H1 (cell line): ENCODE data around the gene PREX1. TPM values are rescaled to one million over a fixed set of nuclear protein-coding genes. Genes with fewer than 3 reads are reported as not detected.

ENCODE experiments used
- CTCF ChIA-PET: fragments of 300-600 bp; sonication (Branson Sonifier 250); formaldehyde crosslinking; loops from one replicate; lab custom pipeline; 2021; ENCODE audit not compliant: partially characterized antibody; lab: Charles Lee
- POLR2A ChIA-PET: fragments of 300-600 bp; sonication (Branson Sonifier 250); formaldehyde crosslinking; loops from one replicate; lab custom pipeline; 2021; ENCODE audit warnings: inconsistent platforms; ENCODE audit not compliant: partially characterized antibody; lab: Charles Lee
- DNase-seq, 2 experiments: peaks; one replicate each; pipeline versions ENCODE4 v3.0.0 to v3.0.0-alpha.2; 2010 to 2022; ENCODE audit warnings: low spot score in 2 of 2, low read depth in 1 of 2, mixed read lengths in 1 of 2
- FAIRE-seq: peaks from 2 replicates; lab custom pipeline; 2011; peaks lifted over from hg19 to GRCh38; lab: Jason Lieb, UNC
- H2AFZ ChIP-seq: 2 replicates; pipeline ENCODE4 v1.8.1; 2012; ENCODE audit warnings: low read length, inconsistent platforms
- H2AK5ac ChIP-seq: 2 replicates; pipeline ENCODE4 v1.6.1; 2013; ENCODE audit warnings: low read depth, low read length
- H2BK120ac ChIP-seq: replicated peaks from 2 replicates; pipeline ENCODE3; 2013; ENCODE audit warnings: low read depth, low read length, inconsistent platforms
- H2BK12ac ChIP-seq: 2 replicates; pipeline ENCODE4 v1.6.1; 2013; ENCODE audit warnings: low read depth, low read length
- H2BK15ac ChIP-seq: 2 replicates; pipeline ENCODE4 v1.6.1; 2013; ENCODE audit warnings: low read length
- H2BK20ac ChIP-seq: 2 replicates; pipeline ENCODE4 v1.6.1; 2013; ENCODE audit warnings: low read length
- H2BK5ac ChIP-seq: 2 replicates; pipeline ENCODE4 v1.6.1; 2013; ENCODE audit warnings: low read depth, low read length
- H3K14ac ChIP-seq: 2 replicates; pipeline ENCODE4 v1.6.1; 2013; ENCODE audit warnings: inconsistent platforms; ENCODE audit not compliant: insufficient read length
- H3K18ac ChIP-seq: 2 replicates; pipeline ENCODE4 v1.6.1; 2013; ENCODE audit warnings: low read length; ENCODE audit errors: extremely low read depth
- H3K23ac ChIP-seq: 2 replicates; pipeline ENCODE4 v1.6.1; 2013; ENCODE audit warnings: inconsistent platforms; ENCODE audit not compliant: insufficient read length
- H3K23me2 ChIP-seq: 2 replicates; pipeline ENCODE4 v1.6.1; 2013; ENCODE audit warnings: low read depth, low read length
- H3K27ac ChIP-seq: 2 replicates; pipeline ENCODE4 v1.6.1; 2011; ENCODE audit warnings: low read depth, low read length, inconsistent platforms
- H3K27me3 ChIP-seq, 4 experiments: replicated peaks in 1 of 4; 1 replicate in 1 of 4; 2 replicates in 3 of 4; pipeline versions ENCODE4 v1.6.1 to v1.8.1; 2011 to 2013; ENCODE audit warnings: low read length in 3 of 4, mild to moderate bottlenecking in 3 of 4, inconsistent platforms in 2 of 4, mixed read lengths in 2 of 4, moderate library complexity in 1 of 4; ENCODE audit not compliant: control insufficient read depth in 3 of 4, insufficient read depth in 3 of 4; ENCODE audit errors: extremely low read depth in 1 of 4
- H3K36me3 ChIP-seq, 4 experiments: 2 replicates each; pipeline versions ENCODE4 v1.6.1 to v1.8.1; 2011 to 2013; ENCODE audit warnings: mild to moderate bottlenecking in 4 of 4, low read length in 3 of 4, moderate library complexity in 2 of 4, control low read depth in 1 of 4, inconsistent platforms in 1 of 4; ENCODE audit not compliant: insufficient read depth in 4 of 4, control insufficient read depth in 2 of 4
- H3K4ac ChIP-seq: replicated peaks from 2 replicates; pipeline ENCODE3; 2013; ENCODE audit warnings: low read length, low read depth, mixed read lengths, inconsistent platforms; ENCODE audit not compliant: insufficient read length
- H3K4me1 ChIP-seq, 4 experiments: replicated peaks in 1 of 4; 1 replicate in 1 of 4; 2 replicates in 3 of 4; pipeline versions ENCODE4 v1.6.1 to v1.8.1; 2011 to 2013; ENCODE audit warnings: low read length in 3 of 4, inconsistent platforms in 2 of 4, mixed read lengths in 1 of 4; ENCODE audit not compliant: insufficient read depth in 4 of 4, control insufficient read depth in 3 of 4
- H3K4me2 ChIP-seq, 2 experiments: 2 replicates each; pipeline versions ENCODE4 v1.6.1 to v1.8.1; 2011 to 2013; ENCODE audit warnings: low read depth in 2 of 2, low read length in 2 of 2, control low read depth in 1 of 2, inconsistent platforms in 1 of 2, mild to moderate bottlenecking in 1 of 2; ENCODE audit not compliant: insufficient read depth in 1 of 2
- H3K4me3 ChIP-seq, 4 experiments: fragments of 200-600, 300-600 bp in 1 of 4; sonication (generic), shearing (Covaris generic), sonication (Bioruptor Twin) in 1 of 4; 2 replicates each; pipeline versions ENCODE4 v1.5.1 to v1.8.1; 2011 to 2016; ENCODE audit warnings: low read length in 4 of 4, low read depth in 3 of 4, control low read depth in 2 of 4, inconsistent platforms in 2 of 4, mild to moderate bottlenecking in 2 of 4, mixed read lengths in 1 of 4, moderate library complexity in 1 of 4; ENCODE audit not compliant: insufficient read depth in 2 of 4; ENCODE audit errors: extremely low read depth in 1 of 4
- H3K56ac ChIP-seq: replicated peaks from 2 replicates; pipeline ENCODE3; 2013; ENCODE audit warnings: low read depth, mild to moderate bottlenecking, mixed read lengths, low read length, inconsistent platforms; ENCODE audit not compliant: insufficient read length
- H3K79me1 ChIP-seq: 2 replicates; pipeline ENCODE4 v1.6.1; 2013; ENCODE audit warnings: low read depth, low read length, control low read depth
- H3K79me2 ChIP-seq, 2 experiments: 2 replicates each; pipeline versions ENCODE4 v1.6.1 to v1.8.1; 2012 to 2013; ENCODE audit warnings: low read length in 2 of 2, mild to moderate bottlenecking in 2 of 2, inconsistent platforms in 1 of 2; ENCODE audit not compliant: insufficient read depth in 2 of 2, control insufficient read depth in 1 of 2
- H3K9ac ChIP-seq, 4 experiments: replicated peaks in 1 of 4; 1 replicate in 1 of 4; 2 replicates in 3 of 4; pipeline versions ENCODE4 v1.6.1 to v1.8.1; 2011 to 2013; ENCODE audit warnings: low read depth in 3 of 4, low read length in 3 of 4, control low read depth in 2 of 4, mild to moderate bottlenecking in 2 of 4, moderate library complexity in 2 of 4, inconsistent platforms in 1 of 4; ENCODE audit errors: extremely low read depth in 1 of 4
- H3K9me3 ChIP-seq, 2 experiments: 2 replicates each; pipeline versions ENCODE4 v1.6.1 to v1.8.1; 2012 to 2013; ENCODE audit warnings: mild to moderate bottlenecking in 2 of 2, moderate library complexity in 2 of 2, control low read depth in 1 of 2, inconsistent platforms in 1 of 2, low read depth in 1 of 2, low read length in 1 of 2, mixed read lengths in 1 of 2; ENCODE audit not compliant: insufficient read depth in 2 of 2
- H4K20me1 ChIP-seq, 2 experiments: replicated peaks in 1 of 2; 2 replicates each; pipeline versions ENCODE3 to v1.8.1; 2011 to 2013; ENCODE audit warnings: inconsistent platforms in 2 of 2, low read length in 2 of 2, mild to moderate bottlenecking in 1 of 2; ENCODE audit not compliant: insufficient read depth in 2 of 2, control insufficient read depth in 1 of 2
- H4K5ac ChIP-seq: 2 replicates; pipeline ENCODE4 v1.6.1; 2013; ENCODE audit warnings: low read length, low read depth, mixed read lengths, inconsistent platforms; ENCODE audit not compliant: insufficient read length
- H4K8ac ChIP-seq: 2 replicates; pipeline ENCODE4 v1.8.0; 2013; ENCODE audit warnings: mild to moderate bottlenecking, moderate library complexity, low read length, inconsistent platforms; ENCODE audit not compliant: insufficient read depth; ENCODE audit errors: extremely low read depth
- H4K91ac ChIP-seq: replicated peaks from 2 replicates; pipeline ENCODE3; 2013; ENCODE audit warnings: low read length, mixed read lengths, inconsistent platforms; ENCODE audit not compliant: insufficient read length
- ATF2 ChIP-seq: IDR thresholded peaks from 2 replicates; pipeline ENCODE4 v1.6.1; 2012; ENCODE audit warnings: low read length, inconsistent platforms
- FOSL1 ChIP-seq: IDR thresholded peaks from 2 replicates; pipeline ENCODE4 v1.6.1; 2011; ENCODE audit warnings: mild to moderate bottlenecking, low read depth, low read length, moderate library complexity; ENCODE audit not compliant: insufficient read depth
- RFX5 ChIP-seq: IDR thresholded peaks from 2 replicates; pipeline ENCODE4 v1.6.1; 2011; ENCODE audit warnings: low read depth, low read length, improper control_type of control experiment, borderline replicate concordance
- YY1 ChIP-seq: IDR thresholded peaks from 2 replicates; pipeline ENCODE4 v1.6.1; 2011; ENCODE audit warnings: low read depth, mild to moderate bottlenecking, low read length
- WGBS, 2 experiments: shearing (Covaris generic) in 1 of 2; methylation state at CpG; one replicate each; pipeline versions ENCODE4 v1.1.6 to v1.1.7; 2013 to 2015; ENCODE audit warnings: low lambda C conversion rate in 2 of 2, mixed read lengths in 2 of 2, inconsistent platforms in 1 of 2, low coverage in 1 of 2, missing lambda C conversion rate in 1 of 2; ENCODE audit not compliant: insufficient replicate concordance in 2 of 2, insufficient coverage in 1 of 2, insufficient read length in 1 of 2; ENCODE audit errors: extremely low coverage in 1 of 2, missing lambda C conversion rate in 1 of 2; 5-methylcytosine and 5-hydroxymethylcytosine counted together
- polyA plus RNA-seq, 7 experiments: library from polyadenylated mRNA; depleted of rRNA in 3 of 7; stranded (reverse) in 5 of 7; unstranded in 2 of 7; fragments of >200 nt in 5 of 7; fragments of 200-250 nt in 2 of 7; gene quantifications; 1 replicate in 5 of 7; 2 replicates in 1 of 7; 4 replicates in 1 of 7; pipeline versions ENCODE4 v1.2.1 to v1.2.3, GENCODE V29; 2011 to 2013; ENCODE audit warnings: missing spikeins in 2 of 7, mixed read lengths in 2 of 7
- total RNA-seq: library from RNA; stranded (reverse); fragmentation: NEBNext Ultra II Directional; extraction: Animal tissue kit (Norgen Biotek cat#: 25700); gene quantifications from 2 replicates; pipeline ENCODE4 v1.2.1, GENCODE V29; 2021

PREX1 gene
- total and polyA plus RNA-seq, 2 of the 8 experiments (the other 6 are each of a cell fraction or from before 2014, with no cell fraction given): 10.7 to 12.8 TPM

GRCh38 chr20:48637461-48637860 lies 190.3 kb downstream of the PREX1 start:
- Histone ChIP-seq H3K79me1 (no peaks in the 10 kb centered on the region), H3K4ac (no peak overlapping the region), H2BK5ac (no peak overlapping the region; the same call in 1 of the 2 replicates), H3K4me3 (no peak overlapping the region), H3K4me2 (no peak overlapping the region), H3K79me2 (no peaks in the 10 kb centered on the region), H4K8ac (peak overlapping the region; percentile 35; the same call in 1 of the 2 replicates), H4K91ac (no peak overlapping the region), H3K4me1 (no peaks in the 10 kb centered on the region; a peak in 2 of 7 replicates), H3K56ac (no peak overlapping the region), H2AFZ (no peak overlapping the region), H2BK12ac (no peak overlapping the region), H3K27me3 (no peaks in the 10 kb centered on the region), H3K36me3 (no peaks in the 10 kb centered on the region), H4K20me1 (peaks cover 0 to 6% of the 10 kb centered on the region in 2 experiments), H2BK120ac (no peak overlapping the region), H3K9ac (no peak overlapping the region), H4K5ac (no peak overlapping the region), H3K9me3 (no peaks in the 10 kb centered on the region), H2BK15ac (no peak overlapping the region), H2BK20ac (no peak overlapping the region), H3K23me2 (peaks cover 8% of the 10 kb centered on the region), H3K27ac (no peak overlapping the region), H3K18ac (no peak overlapping the region), H3K23ac (no peak overlapping the region), H2AK5ac (no peak overlapping the region), H3K14ac (no peak overlapping the region)
- ChIA-PET POLR2A (no interaction called here), CTCF (interaction anchor here (0.9 to 2.8 kb wide), 3 partner anchors 13 to 282 kb away, joined by 3 to 8 read pairs (median 3); no protein-coding TSS in a partner anchor)
- no peak for TF ChIP-seq FOSL1
- no peak for TF ChIP-seq RFX5
- no peak for TF ChIP-seq YY1
- no peak for TF ChIP-seq ATF2
- 76% methylated on average over 8 of the region's 9 CpGs; no CpG with 5 or more reads in 1 of the 2 experiments for WGBS, 2 experiments
- DNase-seq (no peak), FAIRE-seq (no peak)
